A549 (cell line): ENCODE data around the gene ABCB6. TPM values are rescaled to one million over a fixed set of nuclear protein-coding genes. Genes with fewer than 3 reads are reported as not detected.

ENCODE experiments used
- ATAC-seq, 2 experiments: fragments of 200-7000 bp in 1 of 2; fragments of >200 bp in 1 of 2; cut with Nextera tagmentation in 1 of 2; cut with Tn5 transposase in 1 of 2; 3 replicates each; pipeline versions ENCODE4 v1.8.0 to v1.9.1; 2018 to 2020; ENCODE audit warnings: mild to moderate bottlenecking in 1 of 2, moderate library complexity in 1 of 2
- CTCF ChIA-PET: fragments of 300-600 bp; sonication (Branson Sonifier 250); formaldehyde crosslinking; extraction: SDS; loops from one replicate; lab custom pipeline; 2021; ENCODE audit warnings: antibody characterized with exemption, inconsistent platforms; lab: Yijun Ruan, JAX
- POLR2A ChIA-PET: fragments of 350-600 bp; formaldehyde crosslinking; extraction: SDS; loops from one replicate; lab custom pipeline; 2021; ENCODE audit warnings: antibody characterized with exemption, inconsistent platforms; lab: Yijun Ruan, JAX
- DNase-seq, 2 experiments: peaks; one replicate each; pipeline versions ENCODE4 v3.0.0 to v3.0.0-alpha.2; 2011 to 2016; ENCODE audit warnings: low read depth in 1 of 2, low spot score in 1 of 2
- FAIRE-seq: peaks from 2 replicates; lab custom pipeline; 2011; peaks lifted over from hg19 to GRCh38; lab: Jason Lieb, UNC
- H3K27ac ChIP-seq, 2 experiments: fragments of >200 bp; sonication (Bioruptor Twin); formaldehyde crosslinking; 3 replicates each; pipeline ENCODE4 v1.5.1; 2016 to 2017
- H3K4me1 ChIP-seq: fragments of >200 bp; sonication (Bioruptor Twin); formaldehyde crosslinking; 3 replicates; pipeline ENCODE4 v1.6.1; 2016
- H3K4me2 ChIP-seq: fragments of >200 bp; sonication (Bioruptor Twin); formaldehyde crosslinking; 3 replicates; pipeline ENCODE4 v1.6.1; 2016
- H3K4me3 ChIP-seq: fragments of >200 bp; sonication (Bioruptor Twin); formaldehyde crosslinking; 3 replicates; pipeline ENCODE4 v1.5.1; 2016
- H3K9me3 ChIP-seq: fragments of >200 bp; sonication (Bioruptor Twin); formaldehyde crosslinking; 3 replicates; pipeline ENCODE4 v1.6.1; 2016
- CTCF ChIP-seq: fragments of >200 bp; sonication (Bioruptor Twin); formaldehyde crosslinking; IDR thresholded peaks from 3 replicates; pipeline ENCODE4 v1.5.1; 2016
- FOSB ChIP-seq: fragments of 250-450 bp; sonication (Bioruptor Pico); IDR thresholded peaks from 2 replicates; pipeline ENCODE4 v1.5.0; 2020; ENCODE audit warnings: mild to moderate bottlenecking, moderate library complexity
- FOXS1 ChIP-seq: fragments of 250-450 bp; sonication (Bioruptor Pico); IDR thresholded peaks from 2 replicates; pipeline ENCODE4 v1.5.0; 2020; ENCODE audit warnings: mild to moderate bottlenecking, moderate library complexity
- MAFK ChIP-seq: fragments of 450-650 bp; IDR thresholded peaks from 2 replicates; pipeline ENCODE4 v1.6.1; 2014; ENCODE audit not compliant: partially characterized antibody
- MAZ ChIP-seq: fragments of 150-350 bp; IDR thresholded peaks from 2 replicates; pipeline ENCODE4 v1.6.1; 2014; ENCODE audit warnings: antibody characterized with exemption, low read depth, low read length, borderline replicate concordance
- NFE2L2 ChIP-seq: fragments of 150-350 bp; conservative IDR thresholded peaks from 2 replicates; pipeline ENCODE4 v1.6.1; 2014; ENCODE audit warnings: low read length
- NR3C1 ChIP-seq: fragments of >200 bp; sonication (Bioruptor Twin); formaldehyde crosslinking; IDR thresholded peaks from 3 replicates; pipeline ENCODE4 v1.6.1; 2017
- PHF8 ChIP-seq: fragments of 200-600 bp; sonication (generic); IDR thresholded peaks from 2 replicates; pipeline ENCODE4 v1.6.1; 2016; ENCODE audit warnings: low read depth, mild to moderate bottlenecking, antibody characterized with exemption, moderate library complexity, borderline replicate concordance
- RARB ChIP-seq: fragments of 250-450 bp; sonication (Bioruptor Pico); IDR thresholded peaks from 2 replicates; pipeline ENCODE4 v1.8.0; 2021; ENCODE audit warnings: mild to moderate bottlenecking, moderate library complexity
- SMC3 ChIP-seq: fragments of >200 bp; sonication (Bioruptor Twin); formaldehyde crosslinking; IDR thresholded peaks from 3 replicates; pipeline ENCODE4 v1.6.1; 2018; ENCODE audit warnings: inconsistent platforms
- SREBF2 ChIP-seq: fragments of 450-650 bp; IDR thresholded peaks from 2 replicates; pipeline ENCODE4 v1.6.1; 2014; ENCODE audit warnings: mild to moderate bottlenecking, moderate library complexity
- TFCP2L1 ChIP-seq: fragments of 250-450 bp; sonication (Bioruptor Pico); IDR thresholded peaks from 2 replicates; pipeline ENCODE4 v1.5.0; 2021; ENCODE audit warnings: mild to moderate bottlenecking
- ZNF302 ChIP-seq: fragments of 250-450 bp; sonication (Bioruptor Pico); IDR thresholded peaks from 2 replicates; pipeline ENCODE4 v1.9.0; 2021; ENCODE audit warnings: inconsistent platforms, mild to moderate bottlenecking, moderate library complexity
- ZSCAN20 ChIP-seq: fragments of 250-450 bp; sonication (Bioruptor Pico); IDR thresholded peaks from 2 replicates; pipeline ENCODE4 v1.8.0; 2022; ENCODE audit warnings: mild to moderate bottlenecking, moderate library complexity
- WGBS: methylation state at CpG from one replicate; pipeline ENCODE4 v1.1.6; 2017; ENCODE audit errors: missing lambda C conversion rate; 5-methylcytosine and 5-hydroxymethylcytosine counted together
- polyA plus RNA-seq, 4 experiments: library from polyadenylated mRNA; depleted of rRNA in 3 of 4; stranded (reverse); fragments of >200 nt; fragmentation: RNase III in 1 of 4; extraction: RNeasy Plus Mini Kit Qiagen cat#74134 plus additional on column Dnase treatment in 1 of 4; gene quantifications; 2 replicates in 3 of 4; 3 replicates in 1 of 4; pipeline ENCODE4 v1.2.3, GENCODE V29; 2011 to 2017

Gene ABCB6
- polyA plus RNA-seq, 2 of the 4 experiments (the other 2 are of a cell fraction), result 51.3 to 62.5 TPM

- no peak overlapping the region for H3K4me2 ChIP-seq
- POLR2A ChIA-PET, result interaction anchor here (1.2 to 3.9 kb wide), 2 partner anchors 9 to 33 kb away, joined by 4 to 25 read pairs; partner anchors contain the start of genes ABCB6 and CNPPD1
- H3K9me3 ChIP-seq, result peaks cover 3% of the 10 kb centered on the region; the same call in 1 of the 3 replicates
- no peak for TF ChIP-seq CTCF
- TF ChIP-seq NR3C1, result no peak
- CTCF ChIA-PET, result interaction anchor here (0.9 to 8.6 kb wide), 7 partner anchors 7 to 207 kb away, joined by 3 to 56 read pairs (median 7); no protein-coding TSS in a partner anchor
- H3K27ac ChIP-seq, result no peak overlapping the region
- FAIRE-seq (no peak), DNase-seq (no peak), ATAC-seq (no peak)
- H3K4me1 ChIP-seq, result peaks cover 16% of the 10 kb centered on the region
- 92% methylated on average over 18 of the region's 18 CpGs for WGBS
- H3K4me3 ChIP-seq, result no peak overlapping the region
Observed at GRCh38 chr2:219209236-219210195, 9.2 kb downstream of the ABCB6 start.

GRCh38 chr2:219207884-219208740, 10.6 kb downstream of the ABCB6 start:
- DNase-seq, result peak in 1 of 2 experiments; percentile 39
- POLR2A ChIA-PET, result interaction anchor here (0.5 to 3.9 kb wide), 4 partner anchors 10 to 214 kb away, joined by 3 to 25 read pairs (median 4); partner anchors contain the start of genes ABCB6 and CNPPD1
- H3K27ac ChIP-seq, result peak overlapping the region in 1 of 2 experiments; percentile 98; a peak in 3 of 6 replicates

GRCh38 chr2:219207134-219207883, 11.4 kb downstream of the ABCB6 start:
- peak overlapping the region; percentile 85 for H3K4me2 ChIP-seq
- 45% methylated on average over 17 of the region's 22 CpGs for WGBS
- peak; percentile 26 to 30; a peak in 5 of 6 replicates for ATAC-seq
- H3K4me1 ChIP-seq, result peaks cover 16% of the 10 kb centered on the region
- no peak for DNase-seq
- peak overlapping the region; percentile 53 for H3K4me3 ChIP-seq
- POLR2A ChIA-PET, result interaction anchor here (0.5 to 3.9 kb wide), 13 partner anchors 10 to 213 kb away, joined by 3 to 25 read pairs (median 6); partner anchors contain the start of genes ABCB6, ANKZF1, CNPPD1 and DNAJB2
- no peak for FAIRE-seq
- peaks cover 3% of the 10 kb centered on the region; the same call in 1 of the 3 replicates for H3K9me3 ChIP-seq
- CTCF ChIA-PET, result interaction anchor here (0.6 to 8.6 kb wide), 13 partner anchors 10 to 91 kb away, joined by 3 to 56 read pairs (median 5); partner anchors contain the start of gene NHEJ1
- TF ChIP-seq MAFK, result no peak
- no peak for TF ChIP-seq NR3C1
- H3K27ac ChIP-seq, result peak overlapping the region; percentile 95 to 98

More at GRCh38 chr2:219207884-219208740, 10.6 kb downstream of the ABCB6 start:
- no peak for ATAC-seq
- WGBS, result 83% methylated on average over 17 of the region's 17 CpGs
- Histone ChIP-seq H3K9me3 (peaks cover 3% of the 10 kb centered on the region; the same call in 1 of the 3 replicates), H3K4me1 (peaks cover 16% of the 10 kb centered on the region)
- CTCF ChIA-PET, result interaction anchor here (0.6 to 8.6 kb wide), 10 partner anchors 9 to 90 kb away, joined by 3 to 56 read pairs (median 4); partner anchors contain the start of gene NHEJ1
- TF ChIP-seq RARB (CRISPR knock-in tag) (no peak), ZSCAN20 (CRISPR knock-in tag) (no peak), FOXS1 (no peak), MAZ (no peak), TFCP2L1 (CRISPR knock-in tag) (no peak), FOSB (no peak), ZNF302 (CRISPR knock-in tag) (no peak), SMC3 (no peak), PHF8 (no peak), SREBF2 (no peak), NFE2L2 (no peak)
- TF ChIP-seq, all 56 proteins: peak for 0
- Histone ChIP-seq H3K4me3 (no peak overlapping the region), H3K4me2 (peak overlapping the region; percentile 85)
- FAIRE-seq, result no peak
